Measurements from ENCODE around the gene PRRG4. TPM values are rescaled to one million over a fixed set of nuclear protein-coding genes. Genes with fewer than 3 reads are reported as not detected.

PRRG4 gene
- total RNA-seq, 5 donors from 2014 or later (not counting 1 experiment from before 2014, with no cell fraction given) = 0.03 to 0.09 (median 0.05) TPM; not detected in 1

GRCh38 chr11:32849761-32850160 is 20.0 kb downstream of the PRRG4 start:
- Mint-ChIP-seq H3K27ac (no peak overlapping the region), H3K4me3 (no peak overlapping the region), H3K9me3 (peaks cover 0 to 3% (median 0%) of the 10 kb centered on the region in 3 donors), H3K4me1 (peaks cover 0 to 2% (median 0%) of the 10 kb centered on the region in 3 donors), H3K36me3 (no peaks in the 10 kb centered on the region), H3K27me3 (peaks cover 0 to 11% of the 10 kb centered on the region in 2 donors)
- Histone ChIP-seq H3K9me3 (no peaks in the 10 kb centered on the region), H3K27ac (ENCODE audit: low read length) (no peak overlapping the region), H3K4me1 (ENCODE audit: control insufficient read depth in 1 of 2, extremely low read depth in 1 of 2, insufficient read depth in 2 of 2, low read length in 2 of 2) (no peaks in the 10 kb centered on the region), H3K27me3 (replicated peaks in 1 of 2; ENCODE audit: control insufficient read depth in 2 of 2, extremely low read depth in 1 of 2, insufficient read depth in 2 of 2, low read length in 1 of 2) (no peaks in the 10 kb centered on the region), H3K36me3 (ENCODE audit: control insufficient read depth in 2 of 2, extremely low read depth in 1 of 2, insufficient read depth in 1 of 2, low read length in 1 of 2) (no peaks in the 10 kb centered on the region), H3K4me3 (ENCODE audit: control insufficient read depth in 1 of 2, extremely low read depth in 1 of 2, low read length in 1 of 2) (no peak overlapping the region)
- WGBS (ENCODE audit: insufficient coverage) = 80% methylated on average over 1 of the region's 1 CpG
- no peak for ATAC-seq (replicated peaks in 1 of 4)
- ChIA-PET CTCF (no interaction called here), POLR2A (no interaction called here)
- DNase-seq = no peak

- H3K9me3 Mint-ChIP-seq = peaks cover 0 to 3% (median 0%) of the 10 kb centered on the region in 3 donors
- Histone ChIP-seq H3K9me3 (no peaks in the 10 kb centered on the region), H3K4me1 (ENCODE audit: control insufficient read depth in 1 of 2, extremely low read depth in 1 of 2, insufficient read depth in 2 of 2, low read length in 2 of 2) (no peaks in the 10 kb centered on the region), H3K27me3 (replicated peaks in 1 of 2; ENCODE audit: control insufficient read depth in 2 of 2, extremely low read depth in 1 of 2, insufficient read depth in 2 of 2, low read length in 1 of 2) (no peaks in the 10 kb centered on the region), H3K36me3 (ENCODE audit: control insufficient read depth in 2 of 2, extremely low read depth in 1 of 2, insufficient read depth in 1 of 2, low read length in 1 of 2) (no peaks in the 10 kb centered on the region), H3K27ac (ENCODE audit: low read length) (no peak overlapping the region), H3K4me3 (ENCODE audit: control insufficient read depth in 1 of 2, extremely low read depth in 1 of 2, low read length in 1 of 2) (no peak overlapping the region)
- no CpG with 5 or more reads among the region's 1 CpG for WGBS (ENCODE audit: insufficient coverage)
- no peak overlapping the region for H3K4me3 Mint-ChIP-seq
- H3K36me3 Mint-ChIP-seq = no peaks in the 10 kb centered on the region
- POLR2A ChIA-PET = no interaction called here
- DNase-seq = no peak
- peaks cover 0 to 2% (median 0%) of the 10 kb centered on the region in 3 donors for H3K4me1 Mint-ChIP-seq
- ATAC-seq (replicated peaks in 1 of 4) = no peak
- CTCF ChIA-PET = no interaction called here
- H3K27me3 Mint-ChIP-seq = peaks cover 0 to 11% of the 10 kb centered on the region in 2 donors
- no peak overlapping the region for H3K27ac Mint-ChIP-seq
These were observed 21.5 kb downstream of the PRRG4 start for GRCh38 chr11:32851251-32851650.

- Histone ChIP-seq H3K4me1 (ENCODE audit: control insufficient read depth in 1 of 2, extremely low read depth in 1 of 2, insufficient read depth in 2 of 2, low read length in 2 of 2) (no peaks in the 10 kb centered on the region), H3K9me3 (no peaks in the 10 kb centered on the region), H3K4me3 (ENCODE audit: control insufficient read depth in 1 of 2, extremely low read depth in 1 of 2, low read length in 1 of 2) (no peak overlapping the region), H3K27me3 (replicated peaks in 1 of 2; ENCODE audit: control insufficient read depth in 2 of 2, extremely low read depth in 1 of 2, insufficient read depth in 2 of 2, low read length in 1 of 2) (peaks cover 0 to 4% of the 10 kb centered on the region in 2 experiments), H3K36me3 (ENCODE audit: control insufficient read depth in 2 of 2, extremely low read depth in 1 of 2, insufficient read depth in 1 of 2, low read length in 1 of 2) (no peaks in the 10 kb centered on the region), H3K27ac (ENCODE audit: low read length) (no peak overlapping the region)
- DNase-seq = no peak
- ATAC-seq (replicated peaks in 1 of 4) = no peak
- Mint-ChIP-seq H3K27me3 (peaks cover 0 to 11% of the 10 kb centered on the region in 2 donors), H3K4me3 (no peak overlapping the region), H3K36me3 (no peaks in the 10 kb centered on the region), H3K4me1 (peaks cover 0 to 2% (median 0%) of the 10 kb centered on the region in 3 donors), H3K27ac (no peak overlapping the region), H3K9me3 (peaks cover 0 to 3% (median 0%) of the 10 kb centered on the region in 3 donors)
- WGBS (ENCODE audit: insufficient coverage) = 96% methylated on average over 3 of the region's 4 CpGs
- POLR2A ChIA-PET = no interaction called here
- CTCF ChIA-PET = no interaction called here
These were observed 22.5 kb downstream of the PRRG4 start for GRCh38 chr11:32852207-32852606.

GRCh38 chr11:32855601-32856000 is 25.9 kb downstream of the PRRG4 start:
- peaks cover 3 to 11% of the 10 kb centered on the region in 2 donors for H3K27me3 Mint-ChIP-seq
- ATAC-seq (replicated peaks in 1 of 4) = no peak
- 67% methylated on average over 1 of the region's 2 CpGs for WGBS (ENCODE audit: insufficient coverage)
- H3K4me3 Mint-ChIP-seq = no peak overlapping the region
- H3K27ac Mint-ChIP-seq = no peak overlapping the region
- H3K27ac ChIP-seq (ENCODE audit: low read length) = no peak overlapping the region
- peaks cover 0 to 6% of the 10 kb centered on the region in 2 experiments for H3K27me3 ChIP-seq (replicated peaks in 1 of 2; ENCODE audit: control insufficient read depth in 2 of 2, extremely low read depth in 1 of 2, insufficient read depth in 2 of 2, low read length in 1 of 2)
- H3K36me3 ChIP-seq (ENCODE audit: control insufficient read depth in 2 of 2, extremely low read depth in 1 of 2, insufficient read depth in 1 of 2, low read length in 1 of 2) = no peaks in the 10 kb centered on the region
- H3K36me3 Mint-ChIP-seq = no peaks in the 10 kb centered on the region
- H3K4me1 Mint-ChIP-seq = no peaks in the 10 kb centered on the region
- no peak for DNase-seq
- ChIA-PET POLR2A (no interaction called here), CTCF (interaction anchor here in 1 of 2 donors (0.6 kb wide), 1 partner anchor 310 kb away, joined by 3 read pairs; no protein-coding TSS in a partner anchor)
- no peaks in the 10 kb centered on the region for H3K4me1 ChIP-seq (ENCODE audit: control insufficient read depth in 1 of 2, extremely low read depth in 1 of 2, insufficient read depth in 2 of 2, low read length in 2 of 2)
- no peak overlapping the region for H3K4me3 ChIP-seq (ENCODE audit: control insufficient read depth in 1 of 2, extremely low read depth in 1 of 2, low read length in 1 of 2)
- H3K9me3 Mint-ChIP-seq = no peaks in the 10 kb centered on the region
- no peaks in the 10 kb centered on the region for H3K9me3 ChIP-seq

GRCh38 chr11:32858731-32859130 is 29.0 kb downstream of the PRRG4 start:
- no peaks in the 10 kb centered on the region for H3K4me1 Mint-ChIP-seq
- DNase-seq = no peak
- peaks cover 0 to 8% of the 10 kb centered on the region in 2 experiments for H3K27me3 ChIP-seq (replicated peaks in 1 of 2; ENCODE audit: control insufficient read depth in 2 of 2, extremely low read depth in 1 of 2, insufficient read depth in 2 of 2, low read length in 1 of 2)
- H3K4me3 Mint-ChIP-seq = no peak overlapping the region
- ChIA-PET CTCF (interaction anchor here in 1 of 2 donors (0.5 kb wide), 1 partner anchor 12 kb away, joined by 3 read pairs; no protein-coding TSS in a partner anchor), POLR2A (no interaction called here)
- no CpG with 5 or more reads among the region's 1 CpG for WGBS (ENCODE audit: insufficient coverage)
- no peak overlapping the region for H3K27ac ChIP-seq (ENCODE audit: low read length)
- H3K4me1 ChIP-seq (ENCODE audit: control insufficient read depth in 1 of 2, extremely low read depth in 1 of 2, insufficient read depth in 2 of 2, low read length in 2 of 2) = no peaks in the 10 kb centered on the region
- H3K4me3 ChIP-seq (ENCODE audit: control insufficient read depth in 1 of 2, extremely low read depth in 1 of 2, low read length in 1 of 2) = no peak overlapping the region
- H3K9me3 ChIP-seq = no peaks in the 10 kb centered on the region
- no peak overlapping the region for H3K27ac Mint-ChIP-seq
- no peak for ATAC-seq (replicated peaks in 1 of 4)
- H3K27me3 Mint-ChIP-seq = peaks cover 7 to 17% of the 10 kb centered on the region in 2 donors
- H3K36me3 ChIP-seq (ENCODE audit: control insufficient read depth in 2 of 2, extremely low read depth in 1 of 2, insufficient read depth in 1 of 2, low read length in 1 of 2) = no peaks in the 10 kb centered on the region
- no peaks in the 10 kb centered on the region for H3K9me3 Mint-ChIP-seq
- no peaks in the 10 kb centered on the region for H3K36me3 Mint-ChIP-seq

- Mint-ChIP-seq H3K27me3 (peaks cover 14 to 28% of the 10 kb centered on the region in 2 donors), H3K4me3 (no peak overlapping the region), H3K9me3 (no peaks in the 10 kb centered on the region), H3K27ac (no peak overlapping the region), H3K4me1 (no peaks in the 10 kb centered on the region), H3K36me3 (no peaks in the 10 kb centered on the region)
- Histone ChIP-seq H3K27ac (ENCODE audit: low read length) (no peak overlapping the region), H3K27me3 (replicated peaks in 1 of 2; ENCODE audit: control insufficient read depth in 2 of 2, extremely low read depth in 1 of 2, insufficient read depth in 2 of 2, low read length in 1 of 2) (peaks cover 0 to 9% of the 10 kb centered on the region in 2 experiments), H3K4me1 (ENCODE audit: control insufficient read depth in 1 of 2, extremely low read depth in 1 of 2, insufficient read depth in 2 of 2, low read length in 2 of 2) (no peaks in the 10 kb centered on the region), H3K9me3 (no peaks in the 10 kb centered on the region), H3K4me3 (ENCODE audit: control insufficient read depth in 1 of 2, extremely low read depth in 1 of 2, low read length in 1 of 2) (no peak overlapping the region), H3K36me3 (ENCODE audit: control insufficient read depth in 2 of 2, extremely low read depth in 1 of 2, insufficient read depth in 1 of 2, low read length in 1 of 2) (no peaks in the 10 kb centered on the region)
- CTCF ChIA-PET = no interaction called here
- WGBS (ENCODE audit: insufficient coverage) = 83% methylated on average over 2 of the region's 3 CpGs
- ATAC-seq (replicated peaks in 1 of 4) (no peak), DNase-seq (no peak)
- POLR2A ChIA-PET = no interaction called here
These were observed 32.3 kb downstream of the PRRG4 start for GRCh38 chr11:32861850-32862577.

Measured in T-cell (primary cell).